Stimulated activated CD8-positive, alpha-beta memory T cell treated with anti-CD3 and anti-CD28 coated beads, Interleukin-12 subunit alpha, Interleukin-12 subunit beta, amount 100 ng/mL, for 1 hour (primary cell): ENCODE results near the gene BIK.
"Not testable (repeated sequence)": the region's sequence is repeated elsewhere in the genome, so short reads cannot be mapped to it uniquely, and the experiment has no call there.

ENCODE experiments used
- DNase-seq: peaks from one replicate; pipeline ENCODE4 v3.0.0-alpha.2; 2020; ENCODE audit warnings: low read depth

BIK gene

GRCh38 chr22:43104950-43105349, 5.6 kb upstream of the BIK start:
- DNase-seq: not testable (repeated sequence)

DNA sequence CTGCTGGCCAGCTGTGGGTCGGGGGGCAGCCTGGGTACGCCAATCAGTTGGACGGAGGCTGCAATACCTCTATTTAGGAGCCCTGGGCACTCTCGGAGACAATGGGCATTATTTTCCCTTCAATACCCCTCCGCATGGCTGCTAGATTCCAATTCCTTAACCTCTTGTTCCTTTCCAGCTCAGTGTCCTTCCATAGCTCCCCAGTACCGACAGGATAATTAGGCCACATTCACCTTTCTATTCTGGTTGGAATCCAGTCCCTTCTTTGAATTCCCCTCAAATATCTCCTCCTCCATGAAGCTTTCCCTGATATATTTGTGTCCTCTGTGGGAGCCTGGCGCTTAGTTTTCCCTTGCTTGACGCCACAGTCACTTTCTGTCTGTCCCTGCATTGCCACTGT, 4.2 kb upstream of the BIK start:
- no peak for DNase-seq

- DNase-seq: no peak
Observed at GRCh38 chr22:43109511-43109910, 1.0 kb upstream of the BIK start.

- DNase-seq: no peak
Observed at GRCh38 chr22:43109921-43110443, 568 bp upstream of the BIK start.

DNA sequence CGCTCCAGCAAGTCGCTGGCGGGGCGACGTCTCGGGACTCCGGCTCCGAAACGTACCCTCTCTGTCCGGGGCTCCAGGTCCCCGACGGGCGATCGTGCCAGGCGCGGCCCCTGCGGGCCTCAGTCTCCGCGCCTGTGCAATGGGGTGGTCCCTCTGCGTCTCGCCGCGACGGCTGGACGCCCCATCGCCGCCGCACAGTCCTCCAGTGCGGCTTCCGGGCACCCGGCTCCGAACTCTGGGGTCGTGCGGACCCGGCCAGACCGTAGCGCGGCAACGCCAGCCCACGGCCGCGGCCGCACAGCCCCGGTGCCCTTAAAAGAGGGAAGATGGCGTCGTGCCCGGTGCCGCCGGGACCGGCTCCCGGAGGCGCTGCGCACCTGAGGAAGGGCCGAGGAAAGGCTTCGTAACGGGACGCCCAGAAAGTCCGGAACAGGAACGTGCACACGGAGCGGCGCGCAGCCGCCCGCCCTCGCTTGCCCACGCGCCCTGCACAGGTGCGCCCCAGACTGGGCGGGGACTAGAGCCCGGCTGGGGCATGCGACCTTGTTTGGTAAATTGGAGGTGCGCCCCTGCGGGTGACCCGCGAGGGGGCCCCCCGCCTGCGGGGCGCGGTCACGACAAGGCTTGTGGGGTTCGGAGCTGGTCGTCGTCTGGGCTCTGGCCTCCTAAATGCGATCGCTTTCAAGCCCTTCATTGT, 525 bp downstream of the BIK start:
- no peak for DNase-seq

- DNase-seq: no peak
Observed at GRCh38 chr22:43113526-43114251, 3.1 kb downstream of the BIK start.

DNA sequence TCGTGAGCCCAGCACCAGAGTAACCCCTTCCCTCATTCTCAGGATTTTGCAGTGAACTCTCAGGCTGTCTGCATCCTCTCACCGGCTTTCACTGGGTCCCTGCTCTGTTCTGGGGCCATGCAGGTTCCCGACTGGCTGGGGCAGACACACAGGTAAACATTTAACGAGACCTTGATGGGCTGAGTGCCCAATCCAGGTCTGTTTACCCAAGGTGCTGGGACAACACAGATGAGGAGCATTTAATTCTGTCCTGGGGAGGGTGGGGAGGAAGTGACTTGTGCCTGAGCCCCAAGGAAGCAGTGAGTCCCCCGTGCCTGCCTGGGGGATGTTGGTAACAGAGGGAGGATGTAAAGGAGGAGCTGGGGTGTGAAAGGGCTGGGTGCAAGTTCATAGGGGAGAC, 4.4 kb downstream of the BIK start:
- no peak for DNase-seq

- no peak for DNase-seq
Observed at GRCh38 chr22:43116932-43117331, 6.4 kb downstream of the BIK start.

GRCh38 chr22:43118024-43118849, 7.7 kb downstream of the BIK start:
- DNase-seq: no peak

GRCh38 chr22:43118953-43119458, 8.5 kb downstream of the BIK start:
- DNase-seq: no peak

GRCh38 chr22:43126501-43127165, 16.1 kb downstream of the BIK start:
- no peak for DNase-seq

DNA sequence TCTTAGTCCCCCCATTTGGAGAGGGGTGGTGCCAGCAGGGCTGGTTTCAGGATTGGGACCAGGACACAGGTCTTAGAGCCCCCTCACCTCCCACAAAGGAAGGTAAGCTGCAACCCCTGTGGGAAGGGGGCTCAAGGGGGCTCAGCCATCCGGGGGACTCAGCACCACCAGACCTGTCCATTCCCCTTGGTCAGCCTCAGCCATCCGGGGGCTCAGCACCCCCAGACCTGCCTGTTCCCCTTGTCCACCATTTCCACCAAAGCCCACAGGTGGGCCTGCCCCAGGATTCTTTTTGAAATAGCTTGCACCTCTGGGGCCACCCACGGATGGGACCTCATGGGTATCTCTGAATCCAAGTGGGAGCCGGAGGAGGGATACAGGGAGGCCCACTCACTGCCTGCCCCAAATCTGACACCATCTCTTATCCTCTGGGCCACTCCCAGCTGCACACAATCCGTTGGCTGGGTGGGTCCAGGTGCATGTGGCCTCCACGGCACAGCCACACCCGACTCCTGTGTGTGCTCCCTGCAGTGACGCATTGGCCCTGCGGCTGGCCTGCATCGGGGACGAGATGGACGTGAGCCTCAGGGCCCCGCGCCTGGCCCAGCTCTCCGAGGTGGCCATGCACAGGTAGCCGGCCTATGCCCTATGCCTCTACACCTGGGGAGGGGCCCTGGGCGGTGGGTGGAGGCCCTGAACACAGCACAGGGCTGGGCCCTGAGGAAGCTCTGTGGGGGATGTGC, 16.8 kb downstream of the BIK start:
- no peak for DNase-seq

GRCh38 chr22:43128116-43128515, 17.6 kb downstream of the BIK start:
- DNase-seq: no peak

GRCh38 chr22:43128928-43129424, 18.4 kb downstream of the BIK start:
- DNase-seq: no peak

DNA sequence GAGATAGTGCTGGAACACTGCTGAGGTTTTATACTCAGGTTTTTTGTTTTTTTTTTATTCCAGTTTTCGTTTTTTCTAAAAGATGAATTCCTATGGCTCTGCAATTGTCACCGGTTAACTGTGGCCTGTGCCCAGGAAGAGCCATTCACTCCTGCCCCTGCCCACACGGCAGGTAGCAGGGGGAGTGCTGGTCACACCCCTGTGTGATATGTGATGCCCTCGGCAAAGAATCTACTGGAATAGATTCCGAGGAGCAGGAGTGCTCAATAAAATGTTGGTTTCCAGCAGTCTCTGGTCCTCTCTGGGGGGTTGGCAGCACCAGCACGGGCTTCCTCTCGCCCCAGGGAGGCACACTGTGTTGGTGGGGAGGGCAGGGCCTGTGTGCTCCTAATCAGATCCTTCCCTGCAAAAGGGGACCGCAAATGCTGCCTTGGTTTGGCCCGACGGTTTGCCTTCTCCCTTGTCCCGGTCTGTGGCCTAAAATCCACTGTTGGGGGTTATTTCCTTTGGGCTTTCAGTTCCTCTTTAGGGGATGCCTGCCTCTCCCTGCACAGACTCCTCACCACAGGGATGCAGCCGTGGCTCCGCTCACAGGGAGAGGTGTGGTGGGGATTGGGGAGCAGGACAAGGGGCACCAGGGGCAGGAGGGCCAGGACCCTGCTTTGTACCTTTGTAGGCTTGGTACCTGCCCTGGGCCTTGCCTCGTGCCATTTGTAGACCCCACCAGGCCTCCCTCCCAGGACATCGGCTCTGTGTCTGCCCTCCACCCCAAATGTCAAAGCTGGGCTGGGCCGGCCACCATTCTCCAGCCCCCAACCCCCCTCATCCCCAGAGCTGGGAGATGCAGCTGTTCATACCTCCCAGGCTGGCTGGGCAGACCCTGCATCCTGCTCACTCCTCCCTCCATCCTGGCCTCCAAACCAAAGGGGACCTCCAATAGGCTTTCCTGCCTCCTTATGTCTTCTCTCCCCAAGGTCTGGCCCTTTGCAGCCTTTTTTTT, 19.2 kb downstream of the BIK start:
- no peak for DNase-seq

DNA sequence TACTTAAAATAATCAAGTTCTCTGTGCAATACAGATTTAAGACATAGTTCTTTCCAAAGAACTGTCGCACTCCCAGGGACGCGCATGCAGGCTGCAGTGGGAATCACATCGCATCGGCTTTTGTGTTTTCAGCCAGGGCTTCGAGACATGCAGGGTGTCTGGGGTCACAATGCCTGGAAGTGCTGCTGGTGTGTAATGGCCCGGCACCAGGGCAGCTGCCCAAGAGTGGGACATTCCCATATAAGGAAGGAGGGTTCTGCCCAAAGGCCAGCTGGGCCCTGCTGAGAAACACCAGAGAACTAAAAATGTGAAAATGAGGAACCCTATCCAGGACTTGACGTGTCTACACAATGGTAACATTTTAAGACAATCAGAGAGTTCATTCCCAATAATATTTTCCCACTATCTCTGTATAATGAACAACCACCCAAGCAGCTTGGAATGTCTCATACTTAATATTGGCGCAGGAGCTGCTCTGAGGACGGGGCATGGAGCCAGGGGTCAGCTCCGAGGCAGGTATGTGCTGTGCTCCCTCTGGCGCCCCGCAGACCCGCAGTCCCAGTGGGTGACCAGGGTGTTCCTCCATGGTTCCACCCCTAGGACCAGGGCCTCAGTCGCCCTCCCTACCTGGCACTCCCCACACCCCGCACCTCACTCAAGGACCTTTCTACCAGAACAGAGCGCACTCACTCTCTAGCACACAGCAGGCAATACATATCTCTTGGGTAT, 21.4 kb downstream of the BIK start:
- DNase-seq: no peak

DNA sequence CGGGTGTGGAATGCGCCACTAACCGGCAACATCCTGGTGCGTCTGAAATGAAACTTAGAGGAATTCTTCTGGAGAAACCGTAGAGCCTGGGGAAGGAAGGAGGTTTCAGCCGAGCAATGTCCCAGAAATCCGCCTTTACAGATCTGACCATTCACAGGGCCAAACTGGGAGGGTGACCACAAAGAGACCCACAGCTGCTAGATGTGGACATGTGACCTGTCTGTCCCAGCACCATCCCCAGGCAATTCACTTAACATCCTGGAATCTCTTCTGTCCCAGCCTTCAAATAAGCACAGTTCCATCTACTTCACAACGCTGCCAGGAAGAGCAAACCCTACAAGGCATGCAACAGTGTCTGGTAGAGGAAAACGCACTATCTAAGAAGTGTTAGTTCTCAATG, 22.9 kb downstream of the BIK start:
- no peak for DNase-seq

DNA sequence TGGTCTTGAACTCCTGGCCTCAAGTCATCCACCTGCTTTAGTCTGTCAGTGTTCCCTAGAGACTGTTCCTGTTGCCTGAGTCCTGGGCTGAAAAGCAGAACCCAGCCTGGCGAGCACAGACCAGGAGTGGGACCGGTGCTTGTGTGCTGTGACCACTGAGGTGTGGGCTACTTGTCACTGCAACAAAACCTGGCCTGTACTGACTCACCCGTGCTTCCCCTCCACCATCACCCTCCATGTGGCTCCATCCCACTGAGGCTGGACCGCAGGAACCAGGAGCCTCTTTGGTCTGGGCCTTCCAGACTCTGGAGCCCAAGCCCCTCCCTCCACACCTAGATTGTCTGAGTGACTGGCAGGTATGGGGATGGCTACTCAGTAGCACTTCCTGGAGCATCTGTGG, 24.0 kb downstream of the BIK start:
- no peak for DNase-seq

DNA sequence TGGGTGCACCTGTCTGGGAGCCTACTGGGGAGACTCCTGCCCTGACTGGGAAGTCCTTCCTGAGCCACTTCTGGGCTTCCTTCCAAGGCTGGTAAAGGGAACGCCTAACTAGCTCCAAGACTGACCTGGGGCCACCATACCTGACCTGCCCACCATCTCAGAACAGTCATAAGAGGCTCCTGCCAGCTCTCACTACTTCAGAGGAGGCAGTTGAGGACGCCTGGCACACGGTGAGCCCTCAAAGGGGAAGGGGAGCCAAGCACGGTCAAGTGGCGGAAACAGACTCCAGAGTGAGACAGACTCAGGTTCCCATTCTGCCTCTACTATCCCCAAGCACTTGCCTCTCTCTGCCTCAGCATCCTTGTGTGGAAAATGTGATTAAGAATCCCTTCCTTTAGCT, 25.0 kb downstream of the BIK start:
- no peak for DNase-seq
